GM12891 (cell line): ENCODE measurements around the gene BOD1L1.

Experiments used
- PAX5 ChIP-seq: IDR thresholded peaks from 2 replicates; pipeline ENCODE4 v1.6.1; 2011; ENCODE audit warnings: low read length, moderate library complexity, mild to moderate bottlenecking; ENCODE audit not compliant: insufficient read depth, severe bottlenecking
- POLR2A ChIP-seq: IDR thresholded peaks from 2 replicates; pipeline ENCODE4 v1.6.1; 2011; ENCODE audit warnings: low read depth, low read length, control low read depth
- POLR2AphosphoS5 ChIP-seq: IDR thresholded peaks from 2 replicates; pipeline ENCODE4 v1.6.1; 2011; ENCODE audit warnings: low read depth, low read length, control low read depth
- POU2F2 ChIP-seq: IDR thresholded peaks from 2 replicates; pipeline ENCODE4 v1.6.1; 2011; ENCODE audit warnings: low read depth, mild to moderate bottlenecking, control low read depth, low read length, moderate library complexity
- SPI1 ChIP-seq: IDR thresholded peaks from 2 replicates; pipeline ENCODE4 v1.6.1; 2011; ENCODE audit warnings: low read depth, low read length, control low read depth
- TAF1 ChIP-seq: IDR thresholded peaks from 2 replicates; pipeline ENCODE4 v1.6.1; 2011; ENCODE audit warnings: low read depth, low read length, control low read depth

DNA sequence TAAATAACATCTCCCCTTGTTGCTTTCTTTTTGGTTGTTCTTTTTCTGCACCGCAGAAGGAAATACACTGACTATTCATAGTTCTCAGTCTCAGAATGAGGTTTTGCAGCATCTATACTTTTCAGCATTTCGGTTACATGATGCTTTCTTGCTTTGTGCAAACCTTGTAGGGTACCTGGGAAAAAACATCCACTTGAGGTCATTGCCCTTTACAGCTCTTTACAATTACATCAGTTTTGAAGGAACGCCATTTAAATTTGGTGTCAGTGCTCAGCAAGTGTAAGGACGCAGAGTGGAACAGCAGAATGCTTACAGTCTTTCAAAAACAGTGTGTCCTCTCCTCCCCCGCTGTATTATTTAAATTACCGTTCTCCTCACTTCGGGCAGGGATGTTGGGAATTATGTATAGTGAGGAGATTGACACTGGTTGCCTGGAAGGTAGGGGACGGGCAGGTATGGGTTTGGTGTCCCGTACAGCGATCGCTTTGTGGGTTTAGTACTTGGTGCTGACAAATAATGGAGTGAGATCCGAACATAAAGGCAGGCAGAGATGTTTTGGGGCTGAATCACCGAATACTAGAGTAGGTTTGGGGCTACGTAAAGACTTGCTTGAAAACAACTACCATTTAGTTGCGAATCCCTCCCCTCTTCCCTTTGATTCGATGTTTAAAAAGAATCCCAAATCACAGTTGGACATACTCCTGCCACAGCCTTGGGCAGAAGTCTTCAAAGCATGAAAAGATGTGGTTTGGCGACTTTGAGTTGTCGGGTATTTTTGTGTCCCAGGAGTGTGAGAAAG is 81.2 kb downstream of the BOD1L1 start:
- TF ChIP-seq POLR2A: no peak
- no peak for TF ChIP-seq POLR2AphosphoS5
- no peak for TF ChIP-seq TAF1
- TF ChIP-seq POU2F2: no peak
- TF ChIP-seq SPI1: no peak
- no peak for TF ChIP-seq PAX5
